GM21717 (cell line): ENCODE data around the gene COL5A1.

Experiments used
- ATAC-seq: cut with Tn5 transposase; IDR thresholded peaks from one replicate; pipeline ENCODE4 v1.9.1; 2021; ENCODE audit warnings: mild to moderate bottlenecking, moderate library complexity; ENCODE audit not compliant: unreplicated experiment

Gene COL5A1

DNA sequence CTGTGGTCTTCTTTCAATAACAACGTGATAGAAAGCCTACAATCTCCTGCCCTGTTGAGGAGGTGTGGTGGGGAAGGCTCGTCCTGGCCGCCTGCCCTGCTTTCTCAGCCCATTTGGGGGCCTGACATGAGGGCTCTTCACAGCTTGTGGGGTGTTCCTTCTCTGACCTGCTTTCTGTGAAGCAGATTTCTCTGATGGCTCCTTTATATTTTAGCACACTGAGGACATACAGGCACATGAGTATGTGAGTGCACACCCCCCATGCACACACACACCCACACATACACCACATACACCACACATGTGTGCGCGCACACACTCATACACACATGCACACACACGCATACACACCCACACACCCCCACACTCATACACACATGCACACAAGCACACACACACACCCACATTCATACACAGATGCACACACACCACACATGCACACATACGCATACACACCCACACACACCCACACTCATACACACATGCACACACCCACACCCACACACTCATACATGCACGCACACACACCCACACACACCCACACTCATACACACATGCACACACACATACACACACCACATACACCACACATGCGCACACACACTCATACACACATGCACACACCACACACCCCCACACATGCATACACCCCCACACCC is 117.5 kb downstream of the COL5A1 start:
- no peak for ATAC-seq

DNA sequence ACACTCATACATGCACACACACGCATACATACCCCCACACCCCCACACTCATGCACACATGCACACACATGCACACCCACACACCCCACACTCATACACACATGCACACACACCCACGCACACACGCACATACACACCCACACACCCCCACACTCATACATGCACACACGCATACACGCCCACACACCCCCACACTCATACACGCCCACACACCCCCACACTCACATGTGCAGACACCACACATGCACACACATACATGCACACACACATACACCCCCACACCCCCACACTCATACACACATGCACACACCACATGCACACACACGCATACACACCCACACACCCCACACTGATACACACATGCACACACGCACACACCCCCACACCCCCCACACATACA is 118.3 kb downstream of the COL5A1 start:
- ATAC-seq, result no peak

DNA sequence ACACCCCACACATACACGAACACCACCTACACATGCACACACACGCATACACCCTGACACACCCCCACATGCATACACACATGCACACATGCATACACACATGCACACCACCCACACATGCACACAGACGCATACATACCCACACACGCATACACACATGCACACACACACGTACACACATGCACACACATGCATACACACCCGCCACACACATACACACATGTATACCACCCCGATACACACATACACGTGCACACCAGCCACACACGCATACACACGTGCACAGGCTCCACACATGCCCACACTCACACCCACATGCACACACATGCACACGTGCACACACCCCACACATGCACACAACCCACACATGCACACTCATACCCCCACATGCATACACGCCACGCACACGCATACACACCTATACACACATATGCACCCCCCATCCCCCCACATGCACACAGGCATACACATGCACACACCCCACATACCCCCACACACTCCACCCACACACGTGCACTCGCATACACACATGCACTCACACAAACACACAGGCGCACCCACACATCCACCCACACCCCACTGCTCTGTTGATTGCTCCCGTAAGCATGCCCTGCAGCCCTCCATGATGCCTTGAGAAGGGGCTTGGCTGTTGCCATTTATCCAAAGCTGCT is 119.3 kb downstream of the COL5A1 start:
- ATAC-seq, result no peak

DNA sequence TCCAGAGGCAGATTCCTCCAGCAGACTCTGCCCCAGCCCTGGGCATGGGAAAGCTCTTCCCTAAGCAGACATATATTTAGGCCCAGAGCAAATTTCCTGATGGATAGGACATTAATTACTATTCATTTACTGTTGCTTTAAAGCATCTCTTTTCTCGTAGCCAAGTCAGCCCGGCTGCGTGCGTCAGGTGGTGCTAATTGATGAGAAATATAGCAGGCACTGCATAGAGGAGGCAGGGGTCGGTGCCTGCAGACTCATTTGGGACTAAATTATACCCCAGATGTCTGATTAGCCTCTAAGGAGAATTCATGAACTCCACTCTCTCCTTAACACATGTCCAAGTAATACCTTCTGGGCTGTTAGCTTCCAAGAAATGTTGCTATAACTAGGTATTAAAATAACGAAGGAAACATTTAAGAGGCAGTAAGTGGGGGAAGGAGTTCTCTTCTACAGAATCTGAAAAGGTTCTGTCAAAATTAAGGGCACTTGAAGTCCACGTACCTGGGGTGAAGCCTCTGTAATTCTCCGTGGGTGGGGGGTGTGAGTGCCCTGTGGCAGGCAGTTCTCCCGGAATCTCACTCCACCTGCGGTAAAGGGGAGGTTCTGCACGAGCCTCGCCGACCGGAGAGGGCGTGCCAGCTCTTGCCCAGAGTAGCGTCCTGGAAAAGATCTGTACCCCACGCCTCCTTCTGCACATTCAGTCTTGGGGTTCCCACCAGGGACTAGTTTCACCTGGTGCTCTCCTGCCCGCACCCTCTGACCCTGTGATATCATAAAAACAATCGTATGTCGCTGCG is 123.1 kb downstream of the COL5A1 start:
- no peak for ATAC-seq

DNA sequence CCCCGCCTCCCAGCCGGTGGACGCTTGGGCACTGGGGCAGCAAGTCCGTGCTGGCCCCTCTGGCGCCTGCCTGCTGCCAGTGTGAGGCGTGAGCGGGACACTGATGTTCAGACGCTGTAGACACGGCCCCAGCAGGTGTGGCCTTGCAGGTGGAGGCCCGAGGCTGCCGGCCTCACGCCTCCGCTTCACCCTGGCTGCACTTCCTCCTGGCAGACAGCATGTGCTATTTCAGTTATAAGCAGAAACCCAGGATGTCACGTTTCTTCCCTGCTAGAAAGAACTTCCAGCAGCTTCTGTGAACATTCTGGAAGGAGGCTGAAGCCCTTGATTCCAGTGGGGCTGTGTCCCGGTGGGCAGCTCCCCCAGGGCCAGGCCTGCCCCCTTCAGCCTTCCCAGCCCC is 124.2 kb downstream of the COL5A1 start:
- ATAC-seq, result no peak

DNA sequence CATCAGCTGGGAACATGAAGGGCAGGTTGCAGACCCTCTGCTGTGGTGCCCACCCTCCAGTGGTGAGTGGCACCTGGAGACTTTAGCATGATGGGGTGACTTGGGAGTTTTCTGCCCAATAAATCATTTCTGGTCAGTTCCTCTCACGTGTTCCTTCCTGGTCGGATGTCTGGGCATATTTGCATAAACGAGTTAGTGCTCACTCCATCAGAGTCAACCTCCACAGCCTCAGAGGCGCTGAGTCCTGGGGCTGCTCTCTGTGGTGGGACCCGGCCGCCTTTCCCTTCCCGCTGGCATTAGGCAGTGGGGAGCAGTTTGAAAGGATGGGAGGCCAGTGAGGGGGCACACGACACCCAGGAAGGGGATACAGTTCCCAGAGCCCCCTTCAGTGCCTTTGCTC is 125.0 kb downstream of the COL5A1 start:
- no peak for ATAC-seq

DNA sequence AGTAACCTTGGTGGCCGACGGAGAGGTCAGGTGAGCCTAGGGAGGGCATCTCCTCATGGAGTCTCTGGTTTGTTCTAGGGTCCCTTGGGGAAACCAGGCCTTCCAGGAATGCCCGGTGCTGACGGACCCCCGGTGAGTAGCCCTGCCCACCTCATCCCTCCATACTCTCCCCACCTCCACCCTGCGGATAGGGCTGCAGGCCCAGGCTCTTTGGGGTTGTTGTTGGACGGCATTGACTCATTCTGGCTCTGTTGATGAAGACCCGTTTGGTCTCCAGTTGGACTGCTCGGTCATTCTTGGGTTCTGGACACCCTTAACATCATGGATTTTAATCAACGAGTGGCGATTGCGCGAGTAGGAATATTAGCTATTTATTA is 126.7 kb downstream of the COL5A1 start:
- ATAC-seq, result no peak

DNA sequence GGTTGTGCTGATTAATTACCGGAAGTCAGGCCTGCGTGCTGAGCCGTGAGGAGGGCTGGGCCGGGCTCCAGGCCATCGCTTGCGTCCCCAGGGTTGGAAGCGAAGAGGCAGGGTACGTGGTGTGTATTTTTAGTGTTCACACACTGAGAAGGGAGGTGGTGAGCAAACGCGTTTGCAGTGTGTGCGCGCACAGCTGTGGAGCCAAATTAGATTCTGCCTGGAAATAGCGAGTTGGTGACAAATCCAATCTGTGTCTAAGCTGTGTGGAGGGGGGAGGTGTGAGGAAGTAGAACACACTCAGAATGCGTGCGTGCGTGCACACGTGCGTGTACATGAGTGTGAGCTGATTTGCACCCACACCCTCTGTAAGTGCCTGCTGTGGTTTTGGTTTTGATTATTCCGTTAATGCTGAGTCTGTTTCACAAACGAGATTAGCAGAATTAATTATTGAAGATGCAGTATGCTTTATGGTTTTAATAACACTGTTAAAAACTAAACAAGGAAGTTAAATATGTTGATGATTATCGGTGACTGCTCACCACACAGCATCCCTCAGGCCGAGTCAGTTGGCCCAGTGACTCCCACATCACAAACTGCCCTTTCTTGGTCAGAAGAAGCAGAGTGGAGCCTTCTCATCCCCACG is 127.2 kb downstream of the COL5A1 start:
- ATAC-seq, result no peak

DNA sequence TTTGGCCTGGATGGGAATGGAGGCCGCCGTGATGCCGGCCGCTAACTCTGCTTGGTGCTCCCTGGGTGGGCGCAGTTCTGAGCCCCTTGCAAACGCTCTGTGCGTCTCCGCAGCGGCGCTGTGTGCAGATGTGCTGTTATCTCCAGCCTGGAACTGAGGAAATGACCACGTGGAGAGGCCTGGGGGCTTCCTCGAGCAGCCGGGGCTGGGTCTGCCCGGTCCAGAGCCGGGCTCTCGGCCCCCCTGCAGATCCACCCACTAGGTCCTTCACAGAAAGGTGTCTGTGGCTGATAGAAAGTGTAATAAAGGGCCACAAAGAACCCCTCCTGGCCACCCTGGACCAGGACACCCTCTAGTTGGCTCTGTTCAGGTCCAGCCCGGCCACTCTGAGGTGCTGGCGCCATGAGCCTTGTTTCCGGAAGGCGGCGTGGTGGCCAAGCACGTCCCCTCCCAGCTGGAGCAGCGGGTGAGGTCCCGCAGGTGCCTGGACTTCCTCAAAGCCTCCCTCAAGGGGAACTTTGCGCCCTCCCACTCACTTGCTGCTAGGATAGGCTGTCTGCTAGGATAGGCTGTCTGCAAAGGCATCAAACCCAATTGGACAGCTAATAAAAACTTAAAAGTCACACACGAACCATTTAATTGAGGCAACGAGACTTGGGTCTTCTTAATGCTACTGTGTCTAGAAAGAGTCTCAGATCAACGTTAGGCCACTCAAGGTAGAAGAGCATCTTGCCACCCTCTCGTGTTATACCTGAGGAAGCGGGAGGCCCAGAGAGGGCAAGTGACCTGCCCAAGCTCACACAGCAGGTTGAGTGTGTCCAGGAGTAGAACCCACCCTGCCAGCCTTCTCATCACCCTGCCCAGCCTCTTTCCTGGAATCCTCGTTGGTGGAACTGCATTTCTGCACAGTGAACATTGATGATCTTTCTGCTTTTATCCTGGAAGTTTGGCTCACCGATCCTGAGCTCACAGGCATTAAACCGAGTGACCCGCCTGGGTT is 129.7 kb downstream of the COL5A1 start:
- ATAC-seq, result no peak

DNA sequence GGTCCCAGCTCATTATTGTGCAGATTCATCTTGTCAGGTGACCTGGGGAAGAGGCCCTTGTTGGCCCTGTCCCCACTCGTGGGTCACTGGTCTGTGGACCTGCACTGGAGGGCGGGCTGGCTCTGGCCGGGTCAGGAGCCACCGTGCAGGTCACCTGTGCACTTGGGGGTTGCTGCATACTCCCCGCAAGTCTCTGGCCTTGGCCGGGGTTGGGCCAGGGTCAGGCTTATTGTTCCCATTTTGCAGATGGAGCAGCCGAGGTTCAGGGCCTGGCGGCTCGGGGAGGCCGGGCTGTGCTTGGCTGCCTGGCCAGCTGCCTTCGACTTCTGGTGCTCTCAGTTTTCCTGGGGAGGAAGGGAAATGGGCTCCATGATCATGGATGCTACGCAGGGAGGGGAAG is 130.7 kb downstream of the COL5A1 start:
- no peak for ATAC-seq

DNA sequence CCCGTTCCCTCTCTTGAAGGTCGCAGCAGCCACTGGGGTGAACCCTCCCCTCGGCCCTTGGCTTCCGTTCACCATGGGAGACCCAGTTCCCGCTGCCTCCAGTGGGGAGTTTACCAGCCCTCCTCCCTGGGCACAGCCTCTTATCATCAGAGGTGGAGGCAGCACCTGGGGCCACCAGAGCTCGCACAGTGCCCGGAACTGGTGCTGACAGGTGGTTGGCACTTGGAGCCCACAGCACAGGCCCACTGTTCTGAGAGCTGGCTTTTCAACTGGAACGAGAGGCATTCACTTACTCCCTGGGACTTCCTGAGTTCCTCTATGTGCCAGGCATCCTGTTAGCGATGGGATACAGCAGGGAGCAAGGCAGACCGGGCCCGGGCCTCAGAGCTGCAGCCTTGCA is 132.2 kb downstream of the COL5A1 start:
- no peak for ATAC-seq

DNA sequence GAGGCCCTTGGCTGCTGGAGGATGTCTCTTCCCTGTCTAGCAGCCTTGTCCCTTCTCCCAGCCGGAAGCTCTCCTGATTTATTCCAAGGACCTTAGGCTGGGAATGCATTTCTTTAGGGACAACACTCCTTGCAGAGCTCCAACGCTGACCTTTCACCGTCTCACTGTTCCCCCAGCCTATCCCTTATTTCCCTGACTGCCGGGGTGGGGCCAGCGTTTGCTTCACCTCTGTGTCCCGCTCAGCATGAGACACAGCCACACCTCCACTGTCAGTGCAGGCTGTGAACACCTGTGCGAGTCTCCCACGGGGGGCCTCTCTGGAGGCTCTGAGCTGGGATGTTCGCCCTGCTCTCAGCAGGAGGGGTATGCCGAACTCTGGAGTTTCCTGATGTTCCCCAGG is 132.8 kb downstream of the COL5A1 start:
- no peak for ATAC-seq

DNA sequence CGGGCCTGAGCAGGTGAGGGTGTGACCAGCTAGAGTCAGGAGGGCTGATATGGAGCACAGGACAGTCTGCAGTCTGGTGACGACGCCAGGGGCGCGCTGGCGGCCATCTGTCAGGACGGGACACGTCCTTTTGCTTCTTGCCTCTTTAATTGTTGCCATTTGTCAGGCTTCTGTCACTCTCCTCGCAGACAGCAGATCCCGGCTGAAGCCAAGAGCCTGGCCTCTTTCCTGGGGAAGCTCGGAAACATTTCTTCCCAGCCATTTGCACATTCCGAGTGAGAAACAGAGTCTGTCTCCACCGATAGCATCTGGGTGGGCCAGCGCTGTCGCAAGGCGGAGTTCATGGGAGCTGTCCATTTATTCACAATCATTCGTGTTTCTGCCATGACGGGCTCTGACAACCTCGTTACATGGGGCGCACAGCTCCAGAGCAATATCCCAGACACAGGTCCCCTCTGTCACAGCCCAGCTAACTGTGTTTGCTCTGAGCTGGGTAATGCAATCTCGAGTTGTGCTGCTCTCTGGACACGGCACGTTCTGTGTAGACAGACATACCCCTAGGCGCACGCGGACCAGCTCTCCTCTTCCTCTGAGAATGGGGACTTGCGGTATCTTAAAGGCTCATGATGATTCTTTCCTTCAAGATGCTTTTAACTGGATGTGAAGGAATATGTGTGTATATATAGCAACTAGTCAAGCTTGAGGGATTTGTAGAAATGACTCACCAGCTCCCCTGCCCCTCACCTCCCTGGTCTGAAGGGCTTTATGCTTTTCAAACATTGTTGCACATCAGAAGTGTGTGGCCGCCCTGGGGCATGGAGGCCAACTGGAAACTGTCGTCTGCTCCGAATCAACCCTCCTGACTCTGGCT is 133.7 kb downstream of the COL5A1 start:
- ATAC-seq, result no peak

DNA sequence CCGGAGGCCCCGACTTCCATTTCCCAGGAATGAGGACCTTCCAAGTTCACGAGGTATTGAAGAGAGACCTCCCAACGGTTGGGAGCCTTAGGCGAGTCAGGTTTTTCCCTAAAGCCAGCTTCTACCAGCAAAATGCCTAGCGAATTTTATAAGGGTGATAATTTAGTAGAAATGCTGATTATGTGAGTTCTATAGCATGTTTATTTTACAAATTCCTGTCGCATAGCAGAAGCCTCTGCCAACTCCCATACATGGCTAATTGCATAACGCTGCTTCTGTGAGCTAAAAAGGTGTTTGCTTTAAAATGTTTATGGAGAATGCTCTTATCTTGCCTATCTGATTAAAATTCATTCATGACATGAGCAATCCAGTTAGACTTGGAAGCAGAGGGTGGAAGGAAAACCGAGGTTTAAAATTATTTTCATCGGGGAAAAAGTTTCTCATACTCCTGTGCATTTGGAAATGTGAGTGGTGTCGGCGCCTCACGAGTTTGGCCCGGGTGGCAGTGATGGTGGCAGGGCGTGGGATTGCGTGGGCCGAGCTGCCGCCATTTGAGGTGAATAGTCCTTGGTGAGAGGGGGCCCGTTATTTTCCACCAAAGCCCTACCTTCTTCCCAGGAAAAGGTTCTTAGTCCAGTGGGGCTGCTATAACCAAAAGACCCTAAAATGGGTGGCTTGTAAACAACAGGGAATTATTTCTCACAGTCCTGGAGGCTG is 134.6 kb downstream of the COL5A1 start:
- no peak for ATAC-seq

DNA sequence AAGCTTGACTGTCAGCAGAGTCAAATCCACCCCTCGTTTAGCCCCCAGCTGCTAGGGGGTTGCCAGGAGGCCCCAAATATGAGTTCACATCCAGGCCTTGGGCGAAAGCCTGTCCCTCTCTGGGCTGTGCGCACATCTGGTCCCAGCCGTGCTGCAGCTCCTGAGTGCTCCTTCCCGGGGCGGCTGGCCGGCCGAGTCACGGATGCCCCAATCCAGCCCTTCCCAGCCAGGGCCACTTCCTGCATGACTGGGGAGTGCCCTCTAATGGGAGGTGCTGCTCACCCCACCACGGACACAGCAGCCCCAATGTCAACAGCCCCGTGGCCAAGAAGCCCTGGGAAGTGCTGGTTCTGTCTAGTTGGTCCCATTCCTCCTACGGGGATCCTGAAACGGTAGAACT is 135.6 kb downstream of the COL5A1 start:
- no peak for ATAC-seq

DNA sequence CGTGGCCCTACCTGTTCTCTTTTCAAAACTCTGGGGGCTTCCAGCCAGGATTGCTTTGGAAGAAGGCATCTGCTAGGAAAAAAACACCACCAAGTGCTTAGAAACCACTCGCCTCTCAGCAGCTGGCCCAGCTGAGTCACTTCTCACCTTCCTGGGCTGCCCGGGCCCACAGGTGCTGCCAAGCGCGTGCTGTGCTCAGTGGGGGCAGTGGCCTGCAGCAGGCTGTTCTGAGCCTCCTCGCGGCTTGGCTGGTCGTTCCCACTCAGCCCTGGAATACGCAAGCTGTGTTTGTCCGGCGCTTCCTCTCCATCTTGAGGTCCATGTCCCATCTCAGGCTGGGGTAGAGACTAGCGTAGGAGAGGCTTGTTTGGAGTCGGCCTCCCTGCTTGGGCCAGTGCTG is 136.6 kb downstream of the COL5A1 start:
- no peak for ATAC-seq

DNA sequence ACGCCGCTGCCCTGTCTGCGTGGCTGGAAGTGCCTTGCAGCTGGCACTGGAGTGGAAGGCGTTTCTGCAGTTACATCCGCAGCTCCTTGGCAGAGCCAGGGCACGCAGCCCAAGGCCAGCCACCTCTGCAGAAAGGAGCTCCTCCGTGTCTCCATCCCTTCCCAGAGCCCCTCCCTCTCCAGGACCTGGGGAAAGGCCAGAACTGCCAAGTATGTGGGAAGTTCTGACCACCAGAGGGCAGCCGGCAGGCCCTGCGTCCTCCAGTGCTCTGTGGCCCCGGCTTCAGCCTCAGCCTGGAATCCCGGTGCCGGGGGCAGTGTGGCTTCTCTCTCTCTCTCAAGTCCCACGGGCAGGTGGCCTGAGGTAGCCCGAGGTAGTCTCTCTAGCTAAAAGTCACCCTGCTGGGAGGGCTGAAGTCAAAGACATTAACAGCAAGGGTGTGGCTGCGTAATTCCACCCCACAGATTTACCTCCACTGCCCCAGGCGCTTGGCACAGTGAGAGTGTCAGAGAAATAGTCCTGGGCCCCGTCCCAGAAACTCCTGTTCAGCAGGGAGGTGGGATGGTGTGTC is 137.3 kb downstream of the COL5A1 start:
- ATAC-seq, result no peak

DNA sequence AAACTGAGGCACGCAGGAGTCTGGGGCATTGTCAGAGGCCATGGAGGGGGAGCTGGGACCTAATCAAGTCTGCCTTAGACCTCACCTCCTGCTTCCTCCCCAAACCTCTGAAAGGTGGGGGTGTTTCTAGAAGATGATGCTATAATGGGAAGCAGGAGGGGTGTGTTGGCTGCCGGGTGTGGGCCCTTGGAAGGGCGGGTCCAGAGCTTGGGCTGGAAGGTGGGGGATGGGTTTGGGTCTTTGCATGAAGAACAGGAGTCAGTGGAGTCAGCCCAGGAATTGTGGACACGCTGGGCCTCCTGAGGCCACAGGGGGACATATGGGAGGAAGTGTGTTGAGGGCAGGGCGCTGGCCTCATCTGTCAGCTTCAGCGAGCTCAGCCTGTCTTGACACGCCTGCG is 138.0 kb downstream of the COL5A1 start:
- no peak for ATAC-seq
